ENCODE data around the gene TCF7L2.

TCF7L2 gene

DNA sequence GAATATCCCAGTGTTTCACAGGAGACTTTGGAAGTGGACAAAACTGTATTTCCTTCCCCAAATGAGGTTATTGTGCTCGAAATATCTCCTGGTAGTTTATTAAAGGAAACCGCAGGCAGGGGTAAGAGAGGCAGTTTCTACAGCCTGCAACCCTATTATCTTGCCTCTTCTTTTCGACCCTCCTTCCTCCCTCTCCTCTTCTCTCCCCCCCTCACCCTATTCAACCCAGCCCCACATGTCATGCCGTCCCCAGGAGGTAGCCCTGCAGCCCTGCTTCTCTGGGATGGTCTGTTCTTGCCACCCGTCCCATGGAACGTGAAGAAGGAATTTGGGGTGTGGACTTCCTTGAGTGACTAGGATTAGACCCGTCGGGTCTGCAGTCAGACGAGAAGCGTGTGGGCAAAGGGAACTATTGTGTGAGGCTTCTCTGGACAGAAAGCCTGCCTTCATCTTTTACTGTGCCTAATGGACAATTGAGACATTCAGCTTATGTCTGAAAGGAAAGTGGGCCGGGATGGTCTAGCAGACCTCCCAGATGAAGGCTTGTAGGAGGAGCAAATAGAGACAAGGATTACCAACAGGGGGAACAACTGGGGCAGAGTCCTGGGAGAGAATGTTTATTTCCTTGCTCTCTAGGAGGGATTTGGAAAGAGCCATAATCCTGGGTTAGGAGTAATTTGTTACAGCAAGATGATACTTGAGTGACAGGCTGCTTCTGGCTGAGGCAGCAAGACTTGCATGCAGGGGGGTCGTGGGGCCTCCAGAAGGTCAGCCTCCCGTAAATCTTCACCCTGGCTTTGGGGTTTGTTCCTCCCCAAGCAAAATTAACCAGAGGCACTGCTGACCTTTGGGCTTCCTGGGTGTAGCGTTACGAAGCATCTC is 77.8 kb downstream of the TCF7L2 start:
- H3K36me3 Mint-ChIP-seq, result no peaks in the 10 kb centered on the region
- no peak overlapping the region for H3K4me3 Mint-ChIP-seq
- no peak for ATAC-seq
- H3K27ac Mint-ChIP-seq, result no peak overlapping the region
- H3K4me1 Mint-ChIP-seq, result no peaks in the 10 kb centered on the region
- peaks cover 44% of the 10 kb centered on the region for H3K27me3 Mint-ChIP-seq
- H3K9me3 Mint-ChIP-seq, result peaks cover 3% of the 10 kb centered on the region

DNA sequence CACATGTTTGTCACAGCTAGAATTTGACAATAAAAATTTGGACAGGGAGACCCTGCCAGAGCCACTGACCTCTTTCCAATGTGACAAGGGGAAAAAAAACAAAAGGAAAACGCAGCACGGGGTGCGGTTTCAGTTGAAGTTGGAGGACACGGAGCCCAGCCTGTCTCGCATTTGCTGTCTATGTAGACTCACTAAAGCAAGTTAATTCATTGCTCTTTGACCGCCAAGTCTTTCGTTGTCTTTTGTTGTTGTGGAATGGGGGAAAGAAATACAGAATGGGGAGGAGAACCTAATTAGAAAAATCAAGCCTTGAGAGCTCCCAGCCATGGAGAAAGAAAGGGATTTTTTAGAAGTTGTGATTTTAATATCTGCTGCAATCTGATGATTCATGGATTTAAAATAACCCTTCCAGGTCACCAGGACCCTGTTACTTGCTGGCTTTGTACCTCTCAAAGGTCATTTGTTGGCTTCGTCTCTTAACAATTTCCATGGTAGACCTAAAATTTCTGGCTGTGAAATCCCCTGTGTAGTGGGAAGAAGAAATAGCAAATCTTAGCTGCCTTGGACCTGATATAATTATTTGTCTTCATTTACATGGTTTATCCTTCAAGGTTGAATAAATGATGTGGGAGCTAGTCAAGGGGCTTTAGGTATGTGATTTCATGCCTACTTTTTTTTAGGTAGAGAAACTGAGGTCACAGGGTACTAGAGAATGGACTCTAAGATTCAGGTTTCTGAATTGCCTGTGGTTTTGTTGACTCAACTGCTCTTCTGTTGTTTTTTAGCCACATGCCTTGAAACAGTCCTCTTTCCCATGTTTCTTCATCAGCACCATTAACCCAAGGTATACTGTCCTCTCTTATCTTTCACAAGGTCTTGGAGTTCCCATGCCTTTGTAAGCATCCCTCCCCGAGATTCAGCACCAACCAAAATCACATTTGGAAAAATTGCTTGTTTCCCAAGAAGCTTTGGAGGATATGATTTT is 78.7 kb downstream of the TCF7L2 start:
- Mint-ChIP-seq H3K4me1 (no peaks in the 10 kb centered on the region), H3K9me3 (peaks cover 3% of the 10 kb centered on the region), H3K27me3 (peaks cover 51% of the 10 kb centered on the region), H3K27ac (no peak overlapping the region), H3K36me3 (no peaks in the 10 kb centered on the region), H3K4me3 (no peak overlapping the region)
- no peak for ATAC-seq

DNA sequence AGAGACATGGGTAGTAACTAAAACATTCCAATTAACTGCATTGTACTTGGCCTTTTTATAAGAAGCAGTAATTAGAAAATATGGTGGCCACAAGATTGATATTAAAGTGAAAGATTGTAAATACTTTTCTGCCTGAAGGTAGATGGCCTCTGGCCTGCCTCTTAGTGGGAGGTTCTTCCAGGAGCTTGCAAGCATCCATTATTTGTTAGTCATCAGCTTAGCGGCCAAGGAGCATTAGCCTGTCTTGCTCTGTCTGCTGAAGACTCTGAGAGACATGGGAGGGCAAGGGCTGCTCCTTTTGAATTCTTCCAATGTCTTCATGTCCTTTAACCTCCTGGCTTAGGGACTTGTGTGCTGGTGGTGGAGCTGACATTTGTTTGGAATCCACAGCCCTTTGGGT is 80.4 kb downstream of the TCF7L2 start:
- no peaks in the 10 kb centered on the region for H3K36me3 Mint-ChIP-seq
- ATAC-seq, result no peak
- H3K27ac Mint-ChIP-seq, result no peak overlapping the region
- H3K9me3 Mint-ChIP-seq, result peaks cover 3% of the 10 kb centered on the region
- no peaks in the 10 kb centered on the region for H3K4me1 Mint-ChIP-seq
- peaks cover 60% of the 10 kb centered on the region for H3K27me3 Mint-ChIP-seq
- no peak overlapping the region for H3K4me3 Mint-ChIP-seq

DNA sequence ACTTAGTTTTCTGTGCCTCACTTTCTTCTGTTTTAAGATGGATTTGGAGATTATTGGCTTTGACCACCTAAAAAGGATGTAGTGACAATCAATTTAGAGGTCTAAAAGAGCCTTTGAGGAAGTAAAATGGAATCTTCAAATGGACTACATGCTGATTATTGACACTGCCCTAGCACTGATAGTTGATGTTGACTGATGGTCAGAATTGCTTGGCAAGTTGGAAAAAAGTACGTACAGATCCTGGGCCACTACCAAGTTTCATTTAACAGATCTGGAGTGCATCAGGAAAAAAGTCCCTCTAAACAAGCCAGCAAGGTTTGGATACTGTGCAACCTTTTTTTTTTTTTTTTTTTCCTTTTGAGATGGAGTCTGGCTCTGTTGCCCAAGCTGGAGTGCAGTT is 81.1 kb downstream of the TCF7L2 start:
- no peak for ATAC-seq
- peaks cover 60% of the 10 kb centered on the region for H3K27me3 Mint-ChIP-seq
- no peak overlapping the region for H3K27ac Mint-ChIP-seq
- H3K4me3 Mint-ChIP-seq, result no peak overlapping the region
- H3K4me1 Mint-ChIP-seq, result no peaks in the 10 kb centered on the region
- H3K36me3 Mint-ChIP-seq, result no peaks in the 10 kb centered on the region
- H3K9me3 Mint-ChIP-seq, result peaks cover 3% of the 10 kb centered on the region

DNA sequence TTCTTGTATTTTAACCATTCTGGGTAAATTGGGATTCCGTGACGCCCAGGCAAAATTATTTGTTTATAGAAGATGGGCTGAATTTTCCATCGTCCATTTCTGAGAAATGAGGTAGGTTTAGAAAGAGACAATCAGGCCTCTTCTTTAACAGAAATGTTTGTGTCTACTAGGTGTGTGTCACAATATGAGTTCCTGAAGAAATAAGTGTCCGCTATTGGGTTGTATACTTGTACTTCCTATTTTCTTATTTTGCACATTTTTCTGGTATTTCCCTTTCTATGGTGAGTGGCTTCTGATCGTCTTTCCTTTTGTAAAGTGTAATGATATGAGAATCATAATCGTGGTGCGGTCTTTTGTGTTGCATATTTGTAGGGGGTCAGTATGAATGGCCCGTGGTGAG is 83.9 kb downstream of the TCF7L2 start:
- H3K4me3 Mint-ChIP-seq, result no peak overlapping the region
- no peaks in the 10 kb centered on the region for H3K4me1 Mint-ChIP-seq
- no peaks in the 10 kb centered on the region for H3K36me3 Mint-ChIP-seq
- no peak for ATAC-seq
- no peak overlapping the region for H3K27ac Mint-ChIP-seq
- H3K27me3 Mint-ChIP-seq, result peaks cover 33% of the 10 kb centered on the region
- peaks cover 3% of the 10 kb centered on the region for H3K9me3 Mint-ChIP-seq

DNA sequence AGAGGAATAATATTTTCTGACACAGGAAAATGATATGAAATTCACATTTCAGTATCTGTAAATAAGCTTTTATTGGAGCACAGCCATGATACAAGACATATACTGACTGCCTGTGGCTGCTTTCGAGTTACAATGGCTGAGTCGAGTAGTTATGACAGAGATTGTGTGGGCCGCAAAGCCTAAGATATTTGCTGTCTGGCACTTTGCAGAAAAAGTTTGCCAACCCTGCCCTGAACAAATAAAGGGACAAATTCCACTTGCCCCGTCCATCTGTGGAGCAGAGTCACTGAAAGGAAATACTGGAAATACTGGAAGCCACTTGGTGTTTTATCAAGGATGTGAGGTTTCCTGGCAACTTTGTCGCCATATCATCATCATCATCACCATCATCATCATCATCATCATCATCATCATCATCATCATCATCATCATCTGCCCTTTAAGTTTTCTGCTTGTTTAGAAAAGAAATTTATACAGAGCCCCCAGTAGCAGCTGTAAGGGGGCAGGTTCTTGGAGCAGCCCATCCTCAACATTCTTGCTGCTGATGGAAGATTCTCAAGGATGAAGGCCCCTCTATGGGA is 85.8 kb downstream of the TCF7L2 start:
- Mint-ChIP-seq H3K27me3 (peaks cover 17% of the 10 kb centered on the region), H3K4me3 (no peak overlapping the region), H3K9me3 (no peaks in the 10 kb centered on the region), H3K36me3 (no peaks in the 10 kb centered on the region), H3K27ac (no peak overlapping the region), H3K4me1 (no peaks in the 10 kb centered on the region)
- ATAC-seq, result no peak

DNA sequence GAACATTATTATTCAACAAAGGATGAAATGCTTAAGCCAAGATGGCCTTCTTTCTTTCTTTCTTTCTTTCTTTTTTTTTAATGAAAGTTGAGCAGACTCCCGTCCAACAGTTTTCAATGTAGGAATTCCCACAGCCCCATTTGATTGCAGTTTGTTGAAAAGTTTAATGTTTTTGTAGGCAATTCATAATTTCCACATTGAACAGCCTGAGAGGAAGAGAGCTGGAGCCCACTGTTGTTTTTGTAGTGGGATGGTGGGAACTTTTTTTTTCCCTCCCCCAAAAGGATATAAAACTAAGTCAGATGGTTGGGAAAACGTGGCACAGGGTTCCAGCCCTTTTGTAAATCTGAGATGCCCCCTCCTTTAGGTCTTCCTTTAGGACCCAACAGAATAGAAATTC is 86.6 kb downstream of the TCF7L2 start:
- H3K9me3 Mint-ChIP-seq, result no peaks in the 10 kb centered on the region
- no peak overlapping the region for H3K4me3 Mint-ChIP-seq
- no peaks in the 10 kb centered on the region for H3K36me3 Mint-ChIP-seq
- ATAC-seq, result no peak
- peaks cover 17% of the 10 kb centered on the region for H3K27me3 Mint-ChIP-seq
- no peak overlapping the region for H3K27ac Mint-ChIP-seq
- H3K4me1 Mint-ChIP-seq, result no peaks in the 10 kb centered on the region

DNA sequence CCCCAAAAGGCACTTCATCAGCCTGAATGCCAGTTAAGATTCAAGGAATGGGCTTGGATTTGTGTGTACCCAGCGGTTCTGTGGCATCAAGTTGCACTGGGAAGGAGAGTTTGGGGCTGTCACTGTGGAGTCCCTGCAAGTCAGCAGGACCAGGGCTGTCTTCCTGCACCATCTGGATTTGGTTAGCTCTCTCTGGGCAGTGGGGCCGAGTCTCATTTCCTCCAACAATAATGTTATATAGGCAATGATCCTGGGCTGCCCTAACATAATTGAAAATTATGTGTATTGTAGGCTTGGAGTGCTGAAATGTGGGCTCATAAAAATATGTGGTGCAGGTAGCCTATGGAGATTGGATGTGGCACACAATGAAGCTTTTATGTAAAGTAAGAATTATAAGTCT is 87.2 kb downstream of the TCF7L2 start:
- no peaks in the 10 kb centered on the region for H3K4me1 Mint-ChIP-seq
- H3K27me3 Mint-ChIP-seq, result peaks cover 22% of the 10 kb centered on the region

DNA sequence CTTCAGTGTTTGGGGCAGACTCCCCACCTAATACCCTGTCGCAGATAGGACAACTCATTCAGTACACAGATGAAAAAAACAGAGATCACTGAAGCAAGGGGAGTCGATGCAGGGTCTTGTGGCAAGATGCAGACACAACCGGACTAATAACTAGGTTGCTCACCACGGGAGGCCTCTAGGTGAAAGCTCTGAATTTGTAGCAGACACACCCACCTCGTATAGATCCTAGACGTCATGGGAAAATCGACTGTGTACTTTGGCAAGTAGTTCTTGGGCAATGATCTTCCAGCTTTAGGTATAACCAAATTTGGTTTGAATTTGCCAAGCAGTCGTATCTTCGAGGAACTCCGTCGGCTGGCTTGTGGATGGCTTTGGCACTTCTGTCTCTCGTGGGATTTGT is 88.1 kb downstream of the TCF7L2 start:
- Mint-ChIP-seq H3K4me1 (no peaks in the 10 kb centered on the region), H3K36me3 (no peaks in the 10 kb centered on the region), H3K27me3 (peaks cover 23% of the 10 kb centered on the region), H3K9me3 (no peaks in the 10 kb centered on the region), H3K4me3 (no peak overlapping the region), H3K27ac (no peak overlapping the region)
- ATAC-seq, result no peak

More for the DNA sequence above, 87.2 kb downstream of the TCF7L2 start:
- Mint-ChIP-seq H3K9me3 (no peaks in the 10 kb centered on the region), H3K36me3 (no peaks in the 10 kb centered on the region), H3K27ac (no peak overlapping the region), H3K4me3 (no peak overlapping the region)
- no peak for ATAC-seq

DNA sequence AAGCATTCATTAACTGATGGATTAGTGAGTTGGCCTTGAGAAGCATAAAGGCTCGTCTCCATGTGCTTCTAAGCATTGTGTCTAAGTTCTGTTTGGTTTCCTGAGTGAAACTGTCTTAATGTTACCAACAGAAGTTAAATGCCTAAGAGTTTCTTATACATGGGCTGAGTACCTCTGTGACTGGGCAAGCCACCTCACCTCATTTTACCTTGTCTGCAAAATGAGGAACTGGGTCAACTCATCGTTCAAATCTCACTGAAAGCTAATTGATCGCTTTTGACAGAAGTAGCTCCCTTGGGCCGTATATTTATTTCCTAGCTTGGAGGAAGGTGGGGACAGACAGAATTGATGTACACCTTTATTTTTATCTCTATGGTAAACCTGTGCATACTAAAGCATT is 88.9 kb downstream of the TCF7L2 start:
- no peaks in the 10 kb centered on the region for H3K36me3 Mint-ChIP-seq

DNA sequence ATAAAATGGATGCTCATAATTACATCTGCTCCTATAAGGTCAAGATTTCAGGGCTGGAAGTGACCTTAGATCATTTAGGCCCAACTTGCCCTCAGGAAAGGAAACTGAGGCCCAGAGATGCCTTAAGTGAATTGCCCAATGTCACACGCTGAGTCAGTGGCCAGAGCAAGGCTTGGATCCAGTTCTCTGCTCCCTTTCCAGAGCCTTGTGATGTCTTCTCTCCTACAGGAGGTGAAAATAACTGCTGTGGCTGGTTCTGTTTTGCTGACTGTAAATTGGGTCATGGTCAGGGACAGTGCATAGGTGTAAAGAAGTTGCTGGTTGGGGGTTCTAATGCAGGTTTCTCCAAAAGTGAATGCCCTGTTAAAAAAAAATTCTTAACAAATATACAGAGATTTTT is 91.3 kb downstream of the TCF7L2 start:
- Mint-ChIP-seq H3K9me3 (no peaks in the 10 kb centered on the region), H3K27me3 (peaks cover 32% of the 10 kb centered on the region), H3K4me1 (no peaks in the 10 kb centered on the region), H3K36me3 (no peaks in the 10 kb centered on the region), H3K4me3 (no peak overlapping the region), H3K27ac (no peak overlapping the region)
- ATAC-seq, result no peak

More for the DNA sequence above, 88.9 kb downstream of the TCF7L2 start:
- no peak overlapping the region for H3K27ac Mint-ChIP-seq
- H3K27me3 Mint-ChIP-seq, result peaks cover 25% of the 10 kb centered on the region
- no peaks in the 10 kb centered on the region for H3K9me3 Mint-ChIP-seq
- H3K4me3 Mint-ChIP-seq, result no peak overlapping the region
- no peaks in the 10 kb centered on the region for H3K4me1 Mint-ChIP-seq
- ATAC-seq, result peak; percentile 28

DNA sequence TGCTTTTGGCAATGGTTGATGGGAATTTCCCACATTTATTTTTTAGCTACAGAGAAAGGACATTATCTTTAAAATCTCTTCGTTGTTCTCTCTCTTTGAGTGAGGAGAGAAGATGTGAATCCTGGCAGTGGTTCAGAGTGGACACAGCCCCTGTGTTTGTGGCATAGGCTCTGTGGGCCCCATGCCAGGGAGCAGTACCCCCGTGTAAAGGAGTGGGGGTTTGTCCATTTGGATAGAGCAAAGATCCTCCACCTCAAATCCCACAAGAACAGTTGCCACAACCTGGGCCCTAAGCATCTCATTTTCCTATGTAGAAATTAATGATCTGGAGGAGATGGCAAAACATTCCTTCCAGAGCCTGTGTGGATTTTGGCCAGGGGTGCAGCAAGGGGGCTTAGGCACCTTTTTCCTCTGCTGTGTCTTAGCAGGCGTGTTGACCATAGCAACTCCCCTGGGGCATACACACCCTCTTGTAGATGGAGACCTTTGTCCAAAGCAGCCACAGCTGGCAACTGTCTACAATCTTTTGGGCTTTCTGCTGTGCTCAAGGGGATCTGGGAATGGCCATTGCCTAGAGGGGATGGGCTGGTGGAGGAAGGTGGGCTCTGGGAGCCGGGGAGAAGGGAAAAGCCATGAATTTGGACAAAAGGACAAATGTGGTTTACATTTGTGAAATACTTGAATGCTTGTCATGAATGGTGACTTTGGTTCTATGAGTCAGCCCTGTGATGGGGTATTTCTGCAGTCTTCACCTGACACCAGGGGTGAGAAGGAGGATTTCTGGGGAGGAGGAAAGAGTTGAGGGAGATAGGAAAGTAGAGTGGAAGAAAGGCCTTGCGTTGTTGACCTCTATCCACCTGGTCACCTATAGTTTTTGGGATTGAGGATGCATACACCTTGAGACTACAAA is 92.0 kb downstream of the TCF7L2 start:
- no peaks in the 10 kb centered on the region for H3K9me3 Mint-ChIP-seq
- no peak overlapping the region for H3K4me3 Mint-ChIP-seq
- no peaks in the 10 kb centered on the region for H3K4me1 Mint-ChIP-seq
- no peak overlapping the region for H3K27ac Mint-ChIP-seq
- H3K36me3 Mint-ChIP-seq, result no peaks in the 10 kb centered on the region
- no peak for ATAC-seq
- H3K27me3 Mint-ChIP-seq, result peaks cover 32% of the 10 kb centered on the region

DNA sequence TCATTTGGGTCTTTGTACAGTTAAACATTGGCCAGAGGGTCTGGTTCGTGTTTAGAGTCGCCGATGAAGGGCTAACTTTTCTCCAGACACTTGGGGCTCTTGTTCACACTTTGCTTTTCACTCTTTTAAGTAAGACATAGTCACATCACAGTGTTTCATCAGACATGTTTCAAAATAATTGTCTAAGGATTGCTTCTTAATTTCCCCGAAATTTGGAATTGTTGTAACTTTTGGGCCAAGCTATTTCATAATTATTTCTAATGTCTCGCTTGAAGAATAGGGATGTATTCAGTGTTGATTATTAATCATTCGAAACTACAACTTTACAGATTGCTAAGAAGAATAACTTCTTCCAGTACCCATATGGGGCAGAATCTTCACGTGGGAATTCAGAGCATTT is 92.8 kb downstream of the TCF7L2 start:
- Mint-ChIP-seq H3K4me1 (no peaks in the 10 kb centered on the region), H3K27me3 (peaks cover 32% of the 10 kb centered on the region), H3K27ac (no peak overlapping the region), H3K4me3 (no peak overlapping the region), H3K36me3 (no peaks in the 10 kb centered on the region), H3K9me3 (no peaks in the 10 kb centered on the region)
- no peak for ATAC-seq

DNA sequence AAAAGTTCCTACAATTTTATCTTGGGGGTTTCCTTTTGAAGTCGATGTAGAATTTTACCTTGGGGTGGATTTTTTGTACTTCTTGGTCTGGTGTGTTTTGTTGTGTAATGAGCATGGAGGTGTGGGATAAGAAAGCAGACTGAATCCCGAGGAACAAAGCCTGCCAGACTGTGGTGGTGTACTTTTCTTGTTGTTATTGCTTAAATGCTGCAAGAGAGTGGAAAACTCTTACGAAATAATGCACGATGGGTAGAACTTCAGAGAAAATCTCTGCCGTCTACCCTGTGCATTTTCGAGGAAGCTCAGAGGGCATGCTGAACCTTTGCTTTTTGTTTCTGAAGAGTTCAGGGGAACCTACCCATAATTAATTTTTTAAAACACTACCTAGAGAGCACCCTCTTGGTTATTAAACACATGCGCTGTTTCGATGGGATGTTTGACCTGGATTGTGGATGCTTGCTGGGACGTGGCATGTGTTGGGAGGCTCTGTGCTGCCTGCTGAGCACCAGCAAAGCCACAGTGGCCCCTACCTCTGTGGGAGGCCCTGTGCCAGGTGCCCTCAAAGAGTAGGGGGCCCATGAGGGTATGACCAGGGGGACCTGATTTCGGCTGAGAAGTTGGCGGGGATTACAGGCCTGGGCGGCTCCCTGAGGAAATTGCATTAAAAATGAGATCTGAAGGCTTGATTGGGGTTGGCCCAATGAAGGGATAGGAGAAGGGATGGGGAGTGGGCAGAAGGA is 94.1 kb downstream of the TCF7L2 start:
- Mint-ChIP-seq H3K4me3 (no peak overlapping the region), H3K27ac (no peak overlapping the region), H3K27me3 (peaks cover 32% of the 10 kb centered on the region), H3K9me3 (no peaks in the 10 kb centered on the region), H3K4me1 (no peaks in the 10 kb centered on the region), H3K36me3 (no peaks in the 10 kb centered on the region)
- no peak for ATAC-seq
